HL-60 (cell line): ENCODE data around the gene CCL17.

Source experiments
- DNase-seq, 2 experiments: peaks; one replicate each; pipeline ENCODE4 v3.0.0-alpha.2; 2010 to 2020; ENCODE audit warnings: low read depth in 1 of 2, low spot score in 1 of 2
- H3K27ac ChIP-seq: fragments of 250-450 bp; sonication (Bioruptor Pico); replicated peaks from 2 replicates; pipeline ENCODE4 v1.5.1; 2020; ENCODE audit warnings: mild to moderate bottlenecking, moderate library complexity
- H3K27me3 ChIP-seq: fragments of 250-450 bp; sonication (Bioruptor Pico); 2 replicates; pipeline ENCODE4 v1.5.1; 2021; ENCODE audit warnings: mild to moderate bottlenecking, moderate library complexity; ENCODE audit not compliant: insufficient read depth, poor library complexity, severe bottlenecking
- H3K4me3 ChIP-seq: replicated peaks from 2 replicates; pipeline ENCODE4 v1.5.1; 2011; ENCODE audit warnings: mild to moderate bottlenecking, control low read depth, low read length; ENCODE audit not compliant: insufficient read depth
- GABPA ChIP-seq: IDR thresholded peaks from 2 replicates; pipeline ENCODE4 v1.6.1; 2012; ENCODE audit warnings: low read depth
- POLR2AphosphoS5 ChIP-seq: IDR thresholded peaks from 2 replicates; pipeline ENCODE4 v1.6.1; 2012; ENCODE audit warnings: low read depth
- SPI1 ChIP-seq: IDR thresholded peaks from 2 replicates; pipeline ENCODE4 v1.6.1; 2012; ENCODE audit warnings: low read depth, mild to moderate bottlenecking, borderline replicate concordance
- TF ChIP-seq, protein P1 (sequence below): IDR thresholded peaks from 2 replicates; pipeline ENCODE4 v1.6.1; 2012; ENCODE audit warnings: low read depth; ENCODE audit not compliant: insufficient replicate concordance
- TF ChIP-seq, protein P2 (sequence below): IDR thresholded peaks from one replicate; pipeline ENCODE4 v1.5.1; 2011; ENCODE audit warnings: low read length, control low read depth, inconsistent platforms; ENCODE audit not compliant: insufficient read depth

The CCL17 gene

GRCh38 chr16:57357330-57358085, 47.1 kb upstream of the CCL17 start:
- TF ChIP-seq POLR2AphosphoS5: peak; percentile 25; the same call in 1 of the 2 replicates
- no peak for TF ChIP-seq GABPA
- TF ChIP-seq, protein P1, sequence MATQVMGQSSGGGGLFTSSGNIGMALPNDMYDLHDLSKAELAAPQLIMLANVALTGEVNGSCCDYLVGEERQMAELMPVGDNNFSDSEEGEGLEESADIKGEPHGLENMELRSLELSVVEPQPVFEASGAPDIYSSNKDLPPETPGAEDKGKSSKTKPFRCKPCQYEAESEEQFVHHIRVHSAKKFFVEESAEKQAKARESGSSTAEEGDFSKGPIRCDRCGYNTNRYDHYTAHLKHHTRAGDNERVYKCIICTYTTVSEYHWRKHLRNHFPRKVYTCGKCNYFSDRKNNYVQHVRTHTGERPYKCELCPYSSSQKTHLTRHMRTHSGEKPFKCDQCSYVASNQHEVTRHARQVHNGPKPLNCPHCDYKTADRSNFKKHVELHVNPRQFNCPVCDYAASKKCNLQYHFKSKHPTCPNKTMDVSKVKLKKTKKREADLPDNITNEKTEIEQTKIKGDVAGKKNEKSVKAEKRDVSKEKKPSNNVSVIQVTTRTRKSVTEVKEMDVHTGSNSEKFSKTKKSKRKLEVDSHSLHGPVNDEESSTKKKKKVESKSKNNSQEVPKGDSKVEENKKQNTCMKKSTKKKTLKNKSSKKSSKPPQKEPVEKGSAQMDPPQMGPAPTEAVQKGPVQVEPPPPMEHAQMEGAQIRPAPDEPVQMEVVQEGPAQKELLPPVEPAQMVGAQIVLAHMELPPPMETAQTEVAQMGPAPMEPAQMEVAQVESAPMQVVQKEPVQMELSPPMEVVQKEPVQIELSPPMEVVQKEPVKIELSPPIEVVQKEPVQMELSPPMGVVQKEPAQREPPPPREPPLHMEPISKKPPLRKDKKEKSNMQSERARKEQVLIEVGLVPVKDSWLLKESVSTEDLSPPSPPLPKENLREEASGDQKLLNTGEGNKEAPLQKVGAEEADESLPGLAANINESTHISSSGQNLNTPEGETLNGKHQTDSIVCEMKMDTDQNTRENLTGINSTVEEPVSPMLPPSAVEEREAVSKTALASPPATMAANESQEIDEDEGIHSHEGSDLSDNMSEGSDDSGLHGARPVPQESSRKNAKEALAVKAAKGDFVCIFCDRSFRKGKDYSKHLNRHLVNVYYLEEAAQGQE: no peak
- TF ChIP-seq, protein P2, sequence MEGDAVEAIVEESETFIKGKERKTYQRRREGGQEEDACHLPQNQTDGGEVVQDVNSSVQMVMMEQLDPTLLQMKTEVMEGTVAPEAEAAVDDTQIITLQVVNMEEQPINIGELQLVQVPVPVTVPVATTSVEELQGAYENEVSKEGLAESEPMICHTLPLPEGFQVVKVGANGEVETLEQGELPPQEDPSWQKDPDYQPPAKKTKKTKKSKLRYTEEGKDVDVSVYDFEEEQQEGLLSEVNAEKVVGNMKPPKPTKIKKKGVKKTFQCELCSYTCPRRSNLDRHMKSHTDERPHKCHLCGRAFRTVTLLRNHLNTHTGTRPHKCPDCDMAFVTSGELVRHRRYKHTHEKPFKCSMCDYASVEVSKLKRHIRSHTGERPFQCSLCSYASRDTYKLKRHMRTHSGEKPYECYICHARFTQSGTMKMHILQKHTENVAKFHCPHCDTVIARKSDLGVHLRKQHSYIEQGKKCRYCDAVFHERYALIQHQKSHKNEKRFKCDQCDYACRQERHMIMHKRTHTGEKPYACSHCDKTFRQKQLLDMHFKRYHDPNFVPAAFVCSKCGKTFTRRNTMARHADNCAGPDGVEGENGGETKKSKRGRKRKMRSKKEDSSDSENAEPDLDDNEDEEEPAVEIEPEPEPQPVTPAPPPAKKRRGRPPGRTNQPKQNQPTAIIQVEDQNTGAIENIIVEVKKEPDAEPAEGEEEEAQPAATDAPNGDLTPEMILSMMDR: no peak
- TF ChIP-seq SPI1: peak; percentile 96
- peak overlapping the region; percentile 61 for H3K27ac ChIP-seq
- DNase-seq: peak in 1 of 2 experiments; percentile 83
- H3K4me3 ChIP-seq: no peak overlapping the region
- H3K27me3 ChIP-seq: no peaks in the 10 kb centered on the region

DNA sequence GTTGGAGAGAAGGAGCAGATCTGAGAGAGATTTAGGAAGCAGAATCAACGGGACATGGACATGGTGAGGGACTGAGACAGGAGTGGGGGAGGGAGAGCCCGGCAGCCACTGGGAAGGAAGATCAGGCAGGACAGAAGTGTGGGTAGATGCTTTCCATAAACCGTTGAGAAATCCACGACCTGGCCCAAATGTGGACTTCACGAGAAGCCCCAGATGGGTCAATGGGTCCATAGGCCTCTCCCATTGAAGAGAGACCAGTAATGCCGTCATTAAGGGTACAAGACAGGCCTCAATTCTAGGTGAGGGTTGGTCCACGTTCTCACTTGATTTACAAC, 46.5 kb upstream of the CCL17 start:
- no peak for DNase-seq
- H3K27me3 ChIP-seq: no peaks in the 10 kb centered on the region
- no peak overlapping the region for H3K4me3 ChIP-seq
- TF ChIP-seq, protein P1: no peak
- TF ChIP-seq, protein P2: no peak
- TF ChIP-seq GABPA: no peak
- TF ChIP-seq POLR2AphosphoS5: no peak
- no peak for TF ChIP-seq SPI1
- H3K27ac ChIP-seq: peak overlapping the region; percentile 61

DNA sequence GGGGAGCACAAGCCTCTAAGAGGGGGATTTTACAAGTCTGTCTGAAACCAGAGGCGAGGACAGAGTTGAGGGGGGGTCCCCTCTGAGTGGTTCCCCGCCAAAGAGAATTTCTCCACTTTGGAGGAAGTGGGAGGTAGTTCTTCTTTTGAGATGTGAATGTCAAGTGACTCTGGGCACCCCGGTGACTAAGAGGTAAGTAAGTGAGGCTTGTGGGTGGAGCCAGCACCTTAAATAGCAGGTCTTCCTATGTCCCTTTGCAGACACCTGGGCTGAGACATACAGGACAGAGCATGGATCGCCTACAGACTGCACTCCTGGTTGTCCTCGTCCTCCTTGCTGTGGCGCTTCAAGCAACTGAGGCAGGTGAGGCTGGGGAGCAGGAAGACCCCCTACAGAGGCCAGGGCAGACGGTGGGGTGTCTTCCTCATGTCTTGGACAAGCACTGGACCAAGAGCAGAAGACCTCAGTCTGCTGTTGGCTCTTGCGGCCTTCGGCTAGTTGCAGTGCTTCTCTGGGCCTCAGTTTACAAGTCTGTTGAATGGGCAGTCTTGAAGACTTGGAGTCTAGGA, 46.0 kb upstream of the CCL17 start, which contains the start of gene CCL22:
Gene CCL22, plus strand, starts transcription at position 257 of the 569 bp plus-strand sequence. Its CDS starts 34 bp downstream, at position 291.
- TF ChIP-seq GABPA (no peak), SPI1 (peak; percentile 68)
- H3K27me3 ChIP-seq: no peaks in the 10 kb centered on the region
- peak in 1 of 2 experiments; percentile 73 for DNase-seq
- peak within 1 kb of the TSS; percentile 61 for H3K27ac ChIP-seq
- H3K4me3 ChIP-seq: no peak within 1 kb of the TSS

- Histone ChIP-seq H3K27ac (no peak overlapping the region), H3K27me3 (peaks cover 3% of the 10 kb centered on the region), H3K4me3 (no peak overlapping the region)
- TF ChIP-seq, protein P2: no peak
- TF ChIP-seq, protein P1: no peak
- no peak for TF ChIP-seq POLR2AphosphoS5
- DNase-seq: no peak
Measured at GRCh38 chr16:57360321-57360935, 44.1 kb upstream of the CCL17 start.
